OCI-LY1 (cell line): Measurements from ENCODE around the gene SF3A1.

Experiments
- H2AFZ ChIP-seq: fragments of 200-600 bp; sonication (generic), shearing (Covaris generic); 2 replicates; pipeline ENCODE4 v1.6.0; 2014; ENCODE audit warnings: antibody characterized with exemption, mild to moderate bottlenecking, low read length
- H3F3A ChIP-seq: fragments of 200-600 bp; sonication (generic), shearing (Covaris generic); 2 replicates; pipeline ENCODE4 v1.6.0; 2014; ENCODE audit warnings: mild to moderate bottlenecking, antibody characterized with exemption, low read length, moderate library complexity; ENCODE audit not compliant: insufficient read depth
- H3K27ac ChIP-seq: fragments of 200-600 bp; sonication (generic); 2 replicates; pipeline ENCODE4 v1.5.1; 2014; ENCODE audit warnings: low read length, mixed run types, mild to moderate bottlenecking, low read depth; ENCODE audit not compliant: poor library complexity, severe bottlenecking
- H3K27me3 ChIP-seq: fragments of 200-600 bp; sonication (generic); 2 replicates; pipeline ENCODE4 v1.6.0; 2014; ENCODE audit warnings: antibody characterized with exemption, mild to moderate bottlenecking, low read length, moderate library complexity; ENCODE audit not compliant: insufficient read depth
- H3K36me3 ChIP-seq: fragments of 200-600 bp; sonication (generic); 2 replicates; pipeline ENCODE4 v1.6.1; 2014; ENCODE audit warnings: mild to moderate bottlenecking, antibody characterized with exemption, low read length, moderate library complexity, mixed read lengths; ENCODE audit not compliant: insufficient read depth
- H3K4me1 ChIP-seq: fragments of 200-600 bp; sonication (generic); 2 replicates; pipeline ENCODE4 v1.5.1; 2014; ENCODE audit warnings: mild to moderate bottlenecking, low read length, moderate library complexity; ENCODE audit not compliant: insufficient read depth, severe bottlenecking
- H3K4me2 ChIP-seq: fragments of 200-600 bp; sonication (generic), shearing (Covaris generic); 2 replicates; pipeline ENCODE4 v1.6.1; 2014; ENCODE audit warnings: low read length
- H3K4me3 ChIP-seq: fragments of 200-600 bp; sonication (generic); 2 replicates; pipeline ENCODE4 v1.5.1; 2014; ENCODE audit warnings: low read length, low read depth, mild to moderate bottlenecking, mixed read lengths; ENCODE audit not compliant: poor library complexity, severe bottlenecking
- H3K79me2 ChIP-seq: fragments of 200-600 bp; shearing (Covaris generic); 2 replicates; pipeline ENCODE4 v1.6.1; 2016; ENCODE audit warnings: mixed run types, low read length, mixed read lengths; ENCODE audit not compliant: insufficient read depth
- H3K9ac ChIP-seq: fragments of 200-600 bp; sonication (generic), shearing (Covaris generic); 2 replicates; pipeline ENCODE4 v1.6.1; 2014; ENCODE audit warnings: mild to moderate bottlenecking, low read length, mixed read lengths
- H3K9me2 ChIP-seq: fragments of 200-600 bp; sonication (generic), shearing (Covaris generic); 2 replicates; pipeline ENCODE4 v1.6.1; 2014; ENCODE audit warnings: low read depth, mild to moderate bottlenecking, low read length, mixed read lengths
- H3K9me3 ChIP-seq: fragments of 200-600 bp; shearing (Covaris generic); 2 replicates; pipeline ENCODE4 v1.6.1; 2014; ENCODE audit warnings: low read length, mixed read lengths
- H4K20me1 ChIP-seq: fragments of 200-600 bp; sonication (generic), shearing (Covaris generic); 2 replicates; pipeline ENCODE4 v1.6.0; 2016; ENCODE audit warnings: mild to moderate bottlenecking, low read length; ENCODE audit not compliant: insufficient read depth
- CTCF ChIP-seq: fragments of 200-600 bp; sonication (generic), shearing (Covaris generic); IDR thresholded peaks from 2 replicates; pipeline ENCODE4 v1.5.1; 2017; ENCODE audit warnings: mild to moderate bottlenecking, antibody characterized with exemption, low read length, moderate library complexity, mixed read lengths
- EZH2 ChIP-seq: fragments of 200-600 bp; sonication (generic), shearing (Covaris generic); IDR thresholded peaks from 2 replicates; pipeline ENCODE4 v1.8.0; 2017; ENCODE audit warnings: borderline replicate concordance, mixed run types, mild to moderate bottlenecking, antibody characterized with exemption, low read length, moderate library complexity, mixed read lengths

Gene SF3A1

GRCh38 chr22:30287648-30288418 is 68.9 kb downstream of the SF3A1 start:
- no peaks in the 10 kb centered on the region for H3K9me3 ChIP-seq
- no peaks in the 10 kb centered on the region for H3K27me3 ChIP-seq
- peaks cover 18% of the 10 kb centered on the region for H3K4me1 ChIP-seq
- peaks cover 6% of the 10 kb centered on the region; the same call in 1 of the 2 replicates for H3K36me3 ChIP-seq
- no peaks in the 10 kb centered on the region for H3K9me2 ChIP-seq
- H3K79me2 ChIP-seq: no peaks in the 10 kb centered on the region
- no peak overlapping the region; the same call in 1 of the 2 replicates for H3K4me2 ChIP-seq
- no peaks in the 10 kb centered on the region for H3F3A ChIP-seq
- H4K20me1 ChIP-seq: no peaks in the 10 kb centered on the region
- H2AFZ ChIP-seq: no peak overlapping the region
- TF ChIP-seq EZH2 (no peak), CTCF (peak; percentile 95)
- H3K4me3 ChIP-seq: no peak overlapping the region
- no peak overlapping the region for H3K27ac ChIP-seq
- no peak overlapping the region for H3K9ac ChIP-seq

- Histone ChIP-seq H3K9me3 (no peaks in the 10 kb centered on the region), H3K4me1 (peaks cover 18% of the 10 kb centered on the region), H3K36me3 (no peaks in the 10 kb centered on the region), H2AFZ (no peak overlapping the region), H3K79me2 (no peaks in the 10 kb centered on the region), H4K20me1 (no peaks in the 10 kb centered on the region), H3K27me3 (no peaks in the 10 kb centered on the region), H3K4me2 (no peak overlapping the region), H3K4me3 (no peak overlapping the region), H3K9me2 (no peaks in the 10 kb centered on the region), H3F3A (no peaks in the 10 kb centered on the region), H3K27ac (no peak overlapping the region), H3K9ac (no peak overlapping the region)
- TF ChIP-seq CTCF: peak; percentile 80
- no peak for TF ChIP-seq EZH2
Observed at GRCh38 chr22:30286813-30287647, 69.7 kb downstream of the SF3A1 start.

GRCh38 chr22:30286331-30286730 is 70.4 kb downstream of the SF3A1 start:
- no peak overlapping the region for H3K4me2 ChIP-seq
- no peaks in the 10 kb centered on the region for H3K79me2 ChIP-seq
- no peak overlapping the region for H3K27ac ChIP-seq
- H3K9ac ChIP-seq: no peak overlapping the region
- no peaks in the 10 kb centered on the region for H4K20me1 ChIP-seq
- no peaks in the 10 kb centered on the region for H3K9me3 ChIP-seq
- no peaks in the 10 kb centered on the region for H3K36me3 ChIP-seq
- no peaks in the 10 kb centered on the region for H3F3A ChIP-seq
- no peaks in the 10 kb centered on the region for H3K9me2 ChIP-seq
- H3K4me1 ChIP-seq: peaks cover 18% of the 10 kb centered on the region
- no peak overlapping the region for H2AFZ ChIP-seq
- H3K27me3 ChIP-seq: no peaks in the 10 kb centered on the region
- TF ChIP-seq EZH2: no peak
- no peak for TF ChIP-seq CTCF
- no peak overlapping the region for H3K4me3 ChIP-seq
